Smooth muscle cell (in vitro differentiated cells): Measurements from ENCODE around the gene ILF3. TPM values are rescaled to one million over a fixed set of nuclear protein-coding genes. Genes with fewer than 3 reads are reported as not detected.
A peak's percentile ranks its signal among the peaks of the same experiment; 100 is the strongest.

Source experiments
- DNase-seq: peaks from one replicate; lab custom pipeline; 2025; ENCODE audit not compliant: unreplicated experiment; lab: John Stamatoyannopoulos, UW
- H2AFZ ChIP-seq: fragments of 200-600 bp; sonication (generic); 2 replicates; pipeline ENCODE4 v1.6.0; 2016; ENCODE audit warnings: antibody characterized with exemption, low read depth, mild to moderate bottlenecking
- H3F3A ChIP-seq: fragments of 200-600 bp; sonication (generic); 2 replicates; pipeline ENCODE4 v1.6.0; 2017; ENCODE audit warnings: antibody characterized with exemption, low read depth
- H3K27ac ChIP-seq: fragments of 200-600 bp; sonication (generic); 2 replicates; pipeline ENCODE4 v1.5.1; 2016; ENCODE audit warnings: low read depth, mild to moderate bottlenecking
- H3K27me3 ChIP-seq: fragments of 200-600 bp; sonication (generic); 2 replicates; pipeline ENCODE4 v1.6.1; 2016; ENCODE audit warnings: low read depth, mild to moderate bottlenecking
- H3K36me3 ChIP-seq: fragments of 200-600 bp; sonication (generic); 2 replicates; pipeline ENCODE4 v1.5.1; 2016; ENCODE audit warnings: low read depth
- H3K4me1 ChIP-seq: fragments of 200-600 bp; sonication (generic); 2 replicates; pipeline ENCODE4 v1.5.1; 2016; ENCODE audit warnings: low read depth
- H3K4me2 ChIP-seq: fragments of 200-600 bp; sonication (generic); 2 replicates; pipeline ENCODE4 v1.6.0; 2016; ENCODE audit warnings: mild to moderate bottlenecking
- H3K4me3 ChIP-seq: fragments of 200-600 bp; sonication (generic); 2 replicates; pipeline ENCODE4 v1.5.1; 2016; ENCODE audit warnings: mild to moderate bottlenecking
- H3K79me2 ChIP-seq: fragments of 200-600 bp; sonication (generic); 2 replicates; pipeline ENCODE4 v1.6.0; 2016; ENCODE audit warnings: low read depth, mild to moderate bottlenecking
- H3K9ac ChIP-seq: fragments of 200-600 bp; sonication (generic); 2 replicates; pipeline ENCODE4 v1.6.0; 2016; ENCODE audit warnings: low read depth
- H3K9me3 ChIP-seq: fragments of 200-600 bp; sonication (generic); replicated peaks from 2 replicates; pipeline ENCODE4 v1.5.1; 2016; ENCODE audit warnings: low read depth
- H4K20me1 ChIP-seq: fragments of 200-600 bp; sonication (generic); 2 replicates; pipeline ENCODE4 v1.6.0; 2016; ENCODE audit warnings: low read depth
- CTCF ChIP-seq: fragments of 200-600 bp; sonication (generic); IDR thresholded peaks from 2 replicates; pipeline ENCODE4 v1.5.1; 2017; ENCODE audit warnings: borderline replicate concordance, mild to moderate bottlenecking, antibody characterized with exemption; ENCODE audit not compliant: insufficient read depth, poor library complexity, severe bottlenecking
- WGBS: methylation state at CpG from one replicate; pipeline ENCODE4 v1.1.7; 2016; ENCODE audit warnings: low lambda C conversion rate; 5-methylcytosine and 5-hydroxymethylcytosine counted together
- polyA plus RNA-seq: library from polyadenylated mRNA; unstranded; fragments of >200 nt; fragmentation: Nextera tagmentation; extraction: Ambion mirVana; gene quantifications from 2 replicates; pipeline ENCODE4 v1.2.1, GENCODE V29; 2016
- total RNA-seq: library from RNA; depleted of rRNA; stranded (reverse); fragments of >200 nt; gene quantifications from 2 replicates; pipeline ENCODE4 v1.2.3, GENCODE V29; 2014

The ILF3 gene
- total and polyA plus RNA-seq, 2 experiments from 2014 or later = 78.0 to 108 TPM

GRCh38 chr19:10719466-10719961 is 65.4 kb downstream of the ILF3 start:
- TF ChIP-seq CTCF = no peak
- Histone ChIP-seq H4K20me1 (peaks cover 66% of the 10 kb centered on the region), H3K36me3 (no peaks in the 10 kb centered on the region), H3K4me1 (peaks cover 4% of the 10 kb centered on the region), H3K79me2 (peaks cover 65% of the 10 kb centered on the region), H2AFZ (no peak overlapping the region), H3K9me3 (no peaks in the 10 kb centered on the region), H3F3A (no peaks in the 10 kb centered on the region), H3K9ac (peak overlapping the region; percentile 93), H3K4me2 (peak overlapping the region; percentile 95), H3K27ac (peak overlapping the region; percentile 83), H3K27me3 (no peaks in the 10 kb centered on the region), H3K4me3 (peak overlapping the region; percentile 98)
- DNase-seq = no peak
- WGBS = 78% methylated on average over 5 of the region's 5 CpGs

GRCh38 chr19:10720607-10721125 is 66.5 kb downstream of the ILF3 start:
- H3K4me3 ChIP-seq = no peak overlapping the region
- H4K20me1 ChIP-seq = peaks cover 77% of the 10 kb centered on the region
- H3K9ac ChIP-seq = no peak overlapping the region
- H3K27ac ChIP-seq = no peak overlapping the region
- H3K4me2 ChIP-seq = peak overlapping the region; percentile 17
- TF ChIP-seq CTCF = no peak
- no peaks in the 10 kb centered on the region for H3F3A ChIP-seq
- 99% methylated on average over 6 of the region's 6 CpGs for WGBS
- H3K27me3 ChIP-seq = no peaks in the 10 kb centered on the region
- no peaks in the 10 kb centered on the region for H3K36me3 ChIP-seq
- H3K9me3 ChIP-seq = no peaks in the 10 kb centered on the region
- peaks cover 77% of the 10 kb centered on the region for H3K79me2 ChIP-seq
- DNase-seq = no peak
- no peak overlapping the region for H2AFZ ChIP-seq
- H3K4me1 ChIP-seq = peaks cover 4% of the 10 kb centered on the region

- peaks cover 100% of the 10 kb centered on the region for H3K79me2 ChIP-seq
- no peaks in the 10 kb centered on the region for H3K27me3 ChIP-seq
- H3K4me2 ChIP-seq = no peak overlapping the region
- H4K20me1 ChIP-seq = peaks cover 100% of the 10 kb centered on the region
- H3K4me3 ChIP-seq = no peak overlapping the region
- H3K4me1 ChIP-seq = peaks cover 4% of the 10 kb centered on the region
- H3K9me3 ChIP-seq = no peaks in the 10 kb centered on the region
- no peak overlapping the region for H3K9ac ChIP-seq
- 87% methylated on average over 3 of the region's 3 CpGs for WGBS
- no peaks in the 10 kb centered on the region for H3K36me3 ChIP-seq
- H3F3A ChIP-seq = no peaks in the 10 kb centered on the region
- DNase-seq = no peak
- TF ChIP-seq CTCF = no peak
- H2AFZ ChIP-seq = no peak overlapping the region
- no peak overlapping the region for H3K27ac ChIP-seq
Observed at GRCh38 chr19:10723591-10723990, 69.4 kb downstream of the ILF3 start.

- peaks cover 100% of the 10 kb centered on the region for H4K20me1 ChIP-seq
- H3K36me3 ChIP-seq = no peaks in the 10 kb centered on the region
- WGBS = 81% methylated on average over 12 of the region's 12 CpGs
- H3K4me1 ChIP-seq = peaks cover 3% of the 10 kb centered on the region
- H3K4me2 ChIP-seq = no peak overlapping the region
- no peak for DNase-seq
- H3K4me3 ChIP-seq = no peak overlapping the region
- H3F3A ChIP-seq = no peaks in the 10 kb centered on the region
- no peaks in the 10 kb centered on the region for H3K27me3 ChIP-seq
- no peak for TF ChIP-seq CTCF
- no peak overlapping the region for H3K9ac ChIP-seq
- no peaks in the 10 kb centered on the region for H3K9me3 ChIP-seq
- peaks cover 100% of the 10 kb centered on the region for H3K79me2 ChIP-seq
- no peak overlapping the region for H2AFZ ChIP-seq
- no peak overlapping the region for H3K27ac ChIP-seq
Observed at GRCh38 chr19:10724573-10725071, 70.5 kb downstream of the ILF3 start.
